Neural cell (in vitro differentiated cells): ENCODE data around the gene SRSF5.

ENCODE experiments used
- CTCF ChIP-seq: fragments of 450-650 bp; IDR thresholded peaks from 2 replicates; pipeline ENCODE4 v1.5.1; 2014; ENCODE audit warnings: antibody characterized with exemption, mild to moderate bottlenecking, moderate library complexity; ENCODE audit not compliant: poor library complexity, severe bottlenecking
- EP300 ChIP-seq: fragments of 450-650 bp; conservative IDR thresholded peaks from 2 replicates; pipeline ENCODE4 v1.6.1; 2014; ENCODE audit warnings: antibody characterized with exemption, mild to moderate bottlenecking, moderate library complexity; ENCODE audit not compliant: poor library complexity, severe bottlenecking
- POLR2AphosphoS5 ChIP-seq: IDR thresholded peaks from 2 replicates; pipeline ENCODE4 v1.6.1; 2012
- SMC3 ChIP-seq: fragments of 450-650 bp; conservative IDR thresholded peaks from 2 replicates; pipeline ENCODE4 v1.6.1; 2014; ENCODE audit warnings: antibody characterized with exemption, mild to moderate bottlenecking, moderate library complexity; ENCODE audit not compliant: poor library complexity
- TAF1 ChIP-seq: IDR thresholded peaks from 2 replicates; pipeline ENCODE4 v1.6.1; 2012; ENCODE audit warnings: low read depth
- TF ChIP-seq, protein P1 (sequence below): IDR thresholded peaks from 2 replicates; pipeline ENCODE4 v1.6.1; 2012; ENCODE audit warnings: borderline replicate concordance

- TF ChIP-seq EP300: no peak
- TF ChIP-seq CTCF: no peak
- no peak for TF ChIP-seq TAF1
- TF ChIP-seq, protein P1, sequence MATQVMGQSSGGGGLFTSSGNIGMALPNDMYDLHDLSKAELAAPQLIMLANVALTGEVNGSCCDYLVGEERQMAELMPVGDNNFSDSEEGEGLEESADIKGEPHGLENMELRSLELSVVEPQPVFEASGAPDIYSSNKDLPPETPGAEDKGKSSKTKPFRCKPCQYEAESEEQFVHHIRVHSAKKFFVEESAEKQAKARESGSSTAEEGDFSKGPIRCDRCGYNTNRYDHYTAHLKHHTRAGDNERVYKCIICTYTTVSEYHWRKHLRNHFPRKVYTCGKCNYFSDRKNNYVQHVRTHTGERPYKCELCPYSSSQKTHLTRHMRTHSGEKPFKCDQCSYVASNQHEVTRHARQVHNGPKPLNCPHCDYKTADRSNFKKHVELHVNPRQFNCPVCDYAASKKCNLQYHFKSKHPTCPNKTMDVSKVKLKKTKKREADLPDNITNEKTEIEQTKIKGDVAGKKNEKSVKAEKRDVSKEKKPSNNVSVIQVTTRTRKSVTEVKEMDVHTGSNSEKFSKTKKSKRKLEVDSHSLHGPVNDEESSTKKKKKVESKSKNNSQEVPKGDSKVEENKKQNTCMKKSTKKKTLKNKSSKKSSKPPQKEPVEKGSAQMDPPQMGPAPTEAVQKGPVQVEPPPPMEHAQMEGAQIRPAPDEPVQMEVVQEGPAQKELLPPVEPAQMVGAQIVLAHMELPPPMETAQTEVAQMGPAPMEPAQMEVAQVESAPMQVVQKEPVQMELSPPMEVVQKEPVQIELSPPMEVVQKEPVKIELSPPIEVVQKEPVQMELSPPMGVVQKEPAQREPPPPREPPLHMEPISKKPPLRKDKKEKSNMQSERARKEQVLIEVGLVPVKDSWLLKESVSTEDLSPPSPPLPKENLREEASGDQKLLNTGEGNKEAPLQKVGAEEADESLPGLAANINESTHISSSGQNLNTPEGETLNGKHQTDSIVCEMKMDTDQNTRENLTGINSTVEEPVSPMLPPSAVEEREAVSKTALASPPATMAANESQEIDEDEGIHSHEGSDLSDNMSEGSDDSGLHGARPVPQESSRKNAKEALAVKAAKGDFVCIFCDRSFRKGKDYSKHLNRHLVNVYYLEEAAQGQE: no peak
- no peak for TF ChIP-seq SMC3
- no peak for TF ChIP-seq POLR2AphosphoS5
Measured at GRCh38 chr14:69771136-69771535, 4.2 kb downstream of the SRSF5 start.
